SW480 (cell line): ENCODE data around the gene CAPN12.
"Not testable (repeated sequence)": the region's sequence is repeated elsewhere in the genome, so short reads cannot be mapped to it uniquely, and the experiment has no call there.

Experiments used
- DNase-seq: peaks from one replicate; pipeline ENCODE4 v3.0.0-alpha.2; 2016; ENCODE audit warnings: low spot score

The CAPN12 gene

DNA sequence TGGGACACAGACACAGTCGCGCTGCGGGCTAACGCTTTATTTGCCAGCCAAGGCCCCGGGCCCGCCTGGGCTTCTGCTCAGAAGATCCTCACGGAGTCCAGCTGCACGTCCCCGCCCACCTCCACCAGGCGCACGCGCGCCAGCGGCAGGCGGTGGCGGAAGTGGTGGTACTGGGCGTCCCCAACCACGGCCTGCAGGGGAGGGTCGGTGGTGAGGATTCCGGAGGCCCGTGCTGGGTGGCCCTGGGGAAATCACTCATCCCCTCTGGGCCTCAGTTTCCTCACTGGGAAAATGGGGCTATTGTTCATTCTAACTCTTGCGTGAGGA is 26.6 kb upstream of the CAPN12 start:
- DNase-seq = not testable (repeated sequence)

DNA sequence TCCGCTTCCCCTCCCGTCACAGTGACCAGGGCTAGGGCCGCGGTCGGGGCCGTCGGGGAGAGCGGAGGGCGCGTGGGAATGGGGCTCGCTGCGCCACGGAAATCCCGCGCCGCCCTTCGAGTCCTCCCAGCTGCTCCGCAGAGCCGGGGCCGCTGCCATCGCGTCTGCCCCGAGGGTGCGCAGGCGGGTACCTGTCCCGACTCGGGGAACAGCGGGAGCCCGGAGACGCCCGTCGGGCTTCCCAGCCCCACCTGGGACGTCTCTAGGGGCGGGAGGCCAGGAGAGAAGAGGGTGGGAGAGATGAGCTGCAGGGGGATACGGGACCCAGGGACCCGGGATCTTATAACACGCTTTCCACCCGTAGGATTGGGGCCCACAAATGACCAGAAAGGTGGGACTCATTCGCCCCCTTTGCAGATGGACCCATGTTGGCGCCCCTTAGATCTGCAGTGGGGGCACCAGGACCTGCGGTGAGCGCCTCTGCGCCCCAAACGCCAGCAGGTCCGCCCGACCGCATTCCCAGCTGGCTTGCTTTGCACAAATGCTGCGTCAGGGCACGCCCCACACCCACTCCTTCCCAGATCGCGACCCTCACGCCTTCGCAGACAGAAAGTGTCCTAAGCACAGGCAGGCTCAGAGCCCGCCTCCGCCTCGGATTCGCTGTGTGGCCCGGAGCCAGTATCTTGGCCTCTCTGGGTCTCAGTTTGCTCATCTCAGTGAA is 26.1 kb upstream of the CAPN12 start:
- DNase-seq = not testable (repeated sequence)

DNA sequence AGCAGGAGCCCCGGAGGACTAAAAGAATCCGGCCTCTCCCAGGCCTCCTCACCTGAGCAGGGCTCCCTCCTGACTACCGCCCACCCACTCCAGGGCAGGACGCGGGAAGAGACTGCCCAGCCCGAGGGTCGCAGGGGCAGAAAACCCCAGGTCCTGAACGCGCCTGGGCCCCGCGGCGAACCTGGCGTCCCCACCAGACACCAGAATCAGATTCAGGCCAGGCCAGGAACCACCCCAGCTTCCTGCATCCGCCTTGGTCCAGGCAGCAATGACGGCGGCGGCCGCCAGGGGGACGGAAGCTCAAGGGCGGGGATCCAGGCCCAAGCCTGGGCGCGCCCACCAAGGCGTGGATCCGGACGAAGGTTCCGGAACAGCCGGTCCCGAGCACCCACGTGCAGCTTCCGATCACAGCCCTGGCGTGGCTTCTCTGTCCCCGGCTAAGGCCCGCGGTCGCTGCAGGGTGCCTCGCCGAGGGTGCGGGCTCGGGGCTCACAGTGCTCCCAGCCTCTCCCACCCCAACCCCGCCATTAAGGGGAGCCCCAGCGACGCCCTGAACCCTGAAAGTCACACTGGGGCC is 25.4 kb upstream of the CAPN12 start:
- no peak for DNase-seq

DNA sequence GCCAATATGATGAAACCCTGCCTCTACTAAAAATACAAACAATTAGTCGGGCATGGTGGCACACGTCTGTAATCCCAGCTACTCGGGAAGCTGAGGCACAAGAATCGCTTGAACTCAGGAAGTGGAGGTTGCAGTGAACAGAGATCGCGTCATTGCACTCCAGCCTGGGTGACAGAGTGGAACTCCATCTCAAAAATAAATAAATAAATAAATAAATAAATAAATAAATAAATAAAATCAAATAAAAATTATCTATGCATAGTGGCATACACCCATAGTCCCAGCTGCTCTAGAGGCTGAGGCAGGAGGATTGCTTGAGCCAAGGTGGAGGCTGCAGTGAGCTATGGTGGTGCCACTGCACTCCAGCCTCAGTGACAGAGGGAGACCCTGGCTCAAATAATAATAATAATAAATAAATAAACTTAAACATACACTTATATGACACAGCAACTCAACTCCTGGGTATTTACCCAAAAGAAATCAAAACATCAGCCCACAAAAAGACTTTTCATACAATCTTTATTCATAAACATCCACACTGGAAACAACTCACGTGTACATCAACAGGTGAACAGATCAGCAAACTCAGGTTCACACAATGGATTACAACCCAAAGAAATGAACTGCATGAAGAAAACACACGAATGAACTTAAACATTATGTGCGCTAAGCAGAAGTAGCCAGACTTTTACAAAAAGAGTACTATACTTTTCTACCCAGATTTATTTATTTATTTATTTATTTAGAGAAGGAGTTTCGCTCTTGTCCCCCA is 22.2 kb upstream of the CAPN12 start:
- no peak for DNase-seq

DNA sequence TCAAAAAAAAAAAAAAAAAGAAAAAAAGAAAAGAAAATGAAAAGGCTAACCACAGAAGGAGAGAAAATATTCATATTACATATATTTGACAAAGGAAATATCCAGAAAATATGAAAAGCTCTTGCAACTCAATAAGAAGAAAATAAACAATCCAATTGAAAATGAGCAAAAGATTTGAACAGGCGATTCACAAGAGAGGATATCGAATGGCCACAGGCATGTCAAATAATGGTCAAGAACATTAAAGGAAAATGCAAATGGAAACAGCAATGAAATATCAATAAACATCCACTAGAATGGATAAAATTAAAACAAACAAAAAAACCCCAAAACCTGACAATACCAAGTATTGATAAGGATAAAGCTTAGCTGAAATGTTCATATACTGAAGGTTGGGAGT is 20.9 kb upstream of the CAPN12 start:
- no peak for DNase-seq

DNA sequence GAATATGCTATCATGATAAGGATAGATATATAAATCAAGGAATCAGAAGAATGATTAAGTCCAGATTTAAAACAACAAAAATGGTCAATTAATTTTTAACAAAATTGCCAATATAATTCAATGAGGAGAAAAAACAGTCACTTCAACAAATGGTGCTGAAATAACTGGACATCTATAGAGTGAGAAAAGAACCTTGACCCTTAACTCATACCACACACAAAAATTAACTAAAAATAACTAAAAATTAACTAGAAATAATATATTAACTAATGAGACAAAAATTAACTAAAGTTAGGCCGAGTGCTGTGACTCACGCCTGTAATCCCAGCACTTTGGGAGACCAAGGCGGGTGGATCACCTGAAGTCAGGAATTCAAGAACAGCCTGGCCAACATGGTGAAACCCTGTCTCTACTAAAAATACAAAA is 19.5 kb upstream of the CAPN12 start:
- DNase-seq = no peak

DNA sequence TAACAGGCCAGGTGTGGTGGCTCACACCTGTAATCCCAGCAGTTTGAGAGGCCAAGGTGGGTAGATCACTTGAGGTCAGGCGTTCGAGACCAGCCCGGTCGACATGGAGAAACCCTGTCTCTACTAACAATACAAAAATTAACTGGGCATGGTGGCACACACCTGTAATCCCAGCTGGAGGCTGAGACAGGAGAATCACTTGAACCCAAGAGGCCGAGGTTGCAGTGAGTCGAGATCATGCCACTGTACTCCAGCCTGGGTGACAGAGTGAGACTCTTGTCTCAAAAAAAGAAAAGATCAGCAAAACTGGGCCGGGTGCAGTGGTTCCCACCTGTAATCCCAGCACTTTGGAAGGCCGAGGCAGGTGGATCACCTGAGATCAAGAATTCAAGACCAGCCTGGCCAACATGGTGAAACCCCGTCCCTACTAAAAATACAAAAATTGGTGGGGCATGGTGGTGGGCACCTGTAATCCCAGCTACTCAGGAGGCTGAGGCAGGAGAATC is 17.7 kb upstream of the CAPN12 start:
- DNase-seq = not testable (repeated sequence)

DNA sequence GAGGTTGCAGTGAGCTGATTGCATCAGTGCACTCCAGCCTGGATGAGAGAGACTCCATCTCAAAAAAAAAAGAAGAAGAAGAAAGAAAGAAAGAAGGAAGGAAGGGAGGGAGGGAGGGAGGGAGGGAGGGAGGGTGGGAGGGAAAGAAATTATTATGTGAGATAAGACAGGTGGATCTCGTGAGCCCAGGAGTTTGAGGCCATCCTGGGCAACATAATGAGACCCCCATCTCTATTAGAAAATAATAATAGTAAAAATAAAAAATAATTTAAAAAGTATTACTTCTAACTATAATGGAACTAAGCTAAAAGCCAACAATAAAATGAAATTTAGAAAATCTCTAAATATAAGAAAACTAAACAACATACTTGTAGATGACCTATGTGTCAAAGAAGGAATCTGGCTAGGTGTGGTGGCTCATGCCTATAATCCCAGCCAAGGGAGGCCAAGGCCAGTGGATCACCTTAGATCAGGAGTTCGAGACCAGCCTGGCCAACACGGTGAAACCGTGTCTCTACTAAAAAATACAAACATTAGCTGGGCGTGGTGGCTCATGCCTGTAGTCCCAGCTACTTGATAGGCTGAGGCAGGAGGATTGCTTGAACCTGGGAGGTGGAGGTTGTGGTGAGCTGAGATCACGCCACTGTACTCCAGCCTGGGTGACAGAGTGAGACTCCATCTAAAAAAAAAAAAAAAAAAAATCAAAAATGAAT is 16.7 kb upstream of the CAPN12 start:
- not testable (repeated sequence) for DNase-seq

DNA sequence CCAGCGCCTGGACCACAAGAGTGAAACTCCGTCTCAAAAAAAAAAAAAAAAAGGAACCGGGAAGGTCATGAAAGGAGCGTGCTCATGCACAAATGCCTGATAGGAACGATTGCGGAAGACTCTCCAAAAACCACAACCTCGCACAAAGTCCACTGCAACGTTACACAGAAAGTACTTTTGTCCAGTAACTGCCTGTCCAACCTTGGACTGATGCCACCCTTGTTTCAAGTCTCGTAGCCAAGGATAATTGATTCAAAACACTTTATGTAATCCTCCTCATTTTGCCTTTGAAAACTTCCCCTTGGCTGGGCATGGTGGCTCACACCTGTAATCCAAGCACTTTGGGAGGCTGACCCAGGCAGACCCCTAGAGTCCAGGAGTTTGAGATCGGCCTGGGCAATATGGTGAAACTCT is 15.3 kb upstream of the CAPN12 start:
- DNase-seq = no peak

DNA sequence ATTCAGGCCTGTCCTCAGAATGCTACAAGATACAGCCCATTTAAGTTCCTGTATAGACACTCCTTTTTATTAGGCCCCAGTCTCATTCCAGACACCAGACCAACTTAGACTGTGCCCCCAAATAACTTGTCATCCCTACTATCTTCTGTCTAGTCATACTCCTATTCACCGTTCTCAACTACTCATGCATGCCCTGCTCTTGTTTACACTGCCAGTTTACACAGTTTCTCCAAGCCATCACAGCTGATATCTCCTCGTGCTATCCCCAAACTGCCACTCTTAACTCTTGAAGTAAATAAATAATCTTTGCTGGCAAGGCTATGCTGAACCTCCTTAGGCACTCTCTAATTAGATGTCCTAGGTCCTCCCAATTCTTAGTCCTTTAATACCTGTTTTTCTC is 9.9 kb upstream of the CAPN12 start:
- DNase-seq = not testable (repeated sequence)

DNA sequence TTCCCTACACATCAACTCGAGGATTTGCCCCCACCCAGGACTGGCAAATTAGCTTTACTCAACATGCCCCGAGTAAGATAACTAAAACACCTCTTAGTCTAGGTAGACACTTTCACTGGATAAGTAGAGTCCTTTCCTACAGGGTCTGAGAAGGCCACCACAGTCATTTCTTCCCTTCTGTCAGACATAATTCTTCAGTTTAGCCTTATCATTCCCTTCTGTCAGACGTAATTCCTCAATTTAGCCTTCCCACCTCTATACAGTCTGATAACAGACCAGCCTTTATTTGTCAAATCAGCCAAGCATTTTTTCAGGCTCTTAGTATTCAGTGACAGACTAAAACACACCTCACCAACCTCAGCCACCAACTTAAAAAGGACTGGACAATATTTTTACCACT is 9.5 kb upstream of the CAPN12 start:
- not testable (repeated sequence) for DNase-seq

DNA sequence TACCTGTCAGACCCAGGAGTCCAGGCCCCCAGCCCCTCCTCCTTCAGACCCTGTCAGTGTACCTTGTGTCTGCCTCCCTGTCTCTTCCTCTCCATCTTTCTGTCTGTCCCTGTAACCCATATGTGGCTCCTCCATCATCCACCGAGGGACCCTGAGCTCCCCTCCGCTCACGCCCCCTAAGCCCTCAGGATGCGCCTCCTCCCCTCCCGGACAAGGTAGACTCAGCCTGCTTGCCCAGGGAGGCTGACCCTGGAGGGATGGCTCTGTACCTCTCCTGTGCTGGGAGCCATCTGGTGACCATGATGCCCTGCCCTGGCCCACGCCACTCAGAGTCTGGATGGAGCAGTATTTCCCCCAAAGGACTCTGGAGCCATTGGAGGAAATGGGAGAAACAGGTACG is 1.0 kb upstream of the CAPN12 start:
- DNase-seq = no peak

DNA sequence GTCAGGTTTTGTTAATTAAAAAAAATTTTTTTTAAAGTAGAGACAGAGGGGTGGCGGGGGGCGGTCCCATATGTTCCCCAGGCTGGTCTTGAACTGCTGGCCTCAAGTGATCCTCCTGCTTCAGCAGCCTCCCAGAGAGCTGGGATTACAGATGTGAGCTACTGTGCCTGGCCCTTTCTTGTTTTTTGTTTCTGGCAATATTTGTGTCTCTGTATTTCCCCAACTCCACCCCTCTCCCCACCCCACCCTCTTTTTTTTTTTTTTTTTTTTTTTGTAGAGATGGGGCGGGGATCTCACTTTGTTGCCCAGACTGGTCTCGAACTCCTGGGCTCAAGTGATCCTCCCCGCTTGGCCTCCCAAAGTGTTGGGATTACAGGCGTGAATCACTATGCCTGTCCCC is 600 bp upstream of the CAPN12 start:
- no peak for DNase-seq

DNA sequence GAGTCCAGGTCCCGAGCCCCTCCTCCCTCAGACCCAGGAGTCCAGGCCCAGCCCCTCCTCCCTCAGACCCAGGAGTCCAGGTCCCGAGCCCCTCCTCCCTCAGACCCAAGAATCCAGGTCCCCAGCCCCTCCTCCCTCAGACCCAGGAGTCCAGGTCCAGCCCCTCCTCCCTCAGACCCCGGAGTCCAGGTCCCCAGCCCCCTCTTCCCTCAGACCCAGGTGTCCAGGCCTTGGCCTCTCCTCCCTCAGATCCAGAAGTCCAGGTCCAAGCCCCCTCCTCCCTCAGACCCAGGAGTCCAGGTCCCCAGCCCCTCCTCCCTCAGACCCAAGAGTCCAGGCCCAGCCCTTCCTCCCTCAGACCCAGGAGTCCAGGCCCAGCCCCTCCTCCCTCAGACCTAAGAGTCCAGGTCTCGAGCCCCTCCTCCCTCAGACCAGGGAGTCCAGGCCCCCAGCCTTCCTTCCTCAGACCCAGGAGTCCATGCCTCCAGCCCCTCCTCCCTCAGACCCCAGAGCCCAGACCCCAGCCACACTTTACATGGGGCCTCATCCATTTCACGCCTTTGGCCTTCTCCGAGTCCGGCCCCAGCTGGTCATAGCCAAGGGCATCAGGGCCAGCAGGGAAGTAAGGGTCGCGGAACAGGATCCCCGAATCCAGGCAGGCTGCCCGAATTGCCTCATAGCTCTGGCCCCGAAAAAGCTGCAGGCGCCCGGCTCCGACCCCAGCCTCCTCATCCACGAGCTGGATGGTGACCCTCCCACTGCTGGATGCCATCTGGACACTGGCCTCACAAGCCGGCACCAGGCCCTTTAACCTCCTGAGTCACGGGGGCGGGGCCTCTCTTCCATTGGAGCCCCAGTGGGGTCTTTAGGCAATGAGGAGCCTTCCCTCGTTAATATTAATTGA is 628 bp downstream of the CAPN12 start:
- DNase-seq = no peak

DNA sequence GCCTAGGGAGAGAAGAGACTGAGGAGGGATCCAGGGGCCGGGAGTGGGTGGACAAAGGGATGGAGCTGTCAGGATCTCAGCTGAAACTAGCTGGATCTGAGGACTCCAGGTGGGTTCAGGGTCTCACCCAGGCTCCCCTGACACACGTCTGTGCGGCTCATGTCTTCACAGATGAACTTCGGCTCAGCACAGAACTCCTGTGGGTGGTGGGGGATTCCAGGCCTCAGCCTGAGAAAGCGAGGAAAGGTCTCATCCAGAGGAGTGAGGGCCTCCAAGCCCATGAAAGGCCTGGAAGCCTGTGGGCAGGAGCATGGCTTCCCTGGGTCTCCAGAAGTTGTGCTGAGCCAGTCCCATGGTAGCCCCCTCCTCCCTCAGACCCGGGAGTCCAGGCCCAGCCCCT is 1.4 kb downstream of the CAPN12 start:
- no peak for DNase-seq

DNA sequence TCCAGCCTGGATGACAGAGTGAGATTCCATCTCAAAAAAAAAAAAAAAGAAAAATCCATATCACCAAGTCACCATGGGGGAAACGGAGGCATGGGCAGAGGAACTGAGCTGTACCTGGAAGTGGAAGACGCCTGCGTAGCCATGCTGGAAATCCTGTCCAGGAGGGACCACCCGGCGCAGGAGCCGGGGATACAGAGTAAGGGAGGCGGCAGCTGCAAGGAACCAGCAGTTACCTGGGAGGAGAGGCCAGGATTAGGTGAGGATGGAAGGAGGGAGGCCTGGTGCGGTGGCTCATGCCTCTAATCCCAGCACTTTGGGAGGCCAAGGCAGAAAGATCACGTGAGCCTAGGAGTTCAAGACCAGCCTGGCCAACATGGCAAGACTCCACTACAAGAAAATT is 2.0 kb downstream of the CAPN12 start:
- no peak for DNase-seq

DNA sequence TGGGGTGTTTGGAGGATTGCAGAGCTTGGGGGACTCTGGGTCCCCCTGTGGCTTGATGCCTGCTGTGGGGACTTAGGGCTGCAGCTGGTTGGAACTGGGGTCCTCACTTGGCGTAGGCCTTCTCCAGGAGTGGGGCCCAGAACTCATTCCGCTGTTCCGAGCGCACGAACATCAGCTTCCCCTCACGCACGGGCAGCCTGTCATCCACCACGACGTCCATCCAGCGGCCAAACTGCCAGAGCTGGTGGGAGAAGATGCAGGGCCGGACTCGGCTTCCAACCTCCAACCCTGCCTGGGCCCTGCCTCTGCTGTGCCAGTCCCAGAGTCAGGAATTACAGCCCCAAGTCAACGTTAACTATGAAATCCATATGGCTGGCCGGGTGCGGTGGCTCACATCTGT is 2.6 kb downstream of the CAPN12 start:
- no peak for DNase-seq

DNA sequence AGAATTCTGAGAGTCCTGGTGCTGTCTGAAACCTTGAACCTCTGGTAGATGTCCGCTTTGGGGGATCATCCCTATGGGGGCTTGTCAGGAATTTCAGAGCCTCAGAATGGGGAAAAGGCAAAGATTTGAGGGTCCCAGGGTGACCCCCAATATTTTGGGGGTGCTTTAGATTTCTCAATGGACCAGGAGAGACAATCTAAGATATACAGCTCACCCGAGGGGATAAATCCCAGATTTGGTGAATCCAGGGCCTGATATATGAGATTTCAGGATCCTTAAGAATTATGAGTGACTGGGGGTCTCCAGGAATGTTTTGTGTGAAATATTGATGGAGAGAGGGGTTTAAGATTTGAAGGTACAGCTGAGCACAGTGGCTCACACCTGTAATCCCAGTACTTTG is 3.3 kb downstream of the CAPN12 start:
- DNase-seq = no peak

DNA sequence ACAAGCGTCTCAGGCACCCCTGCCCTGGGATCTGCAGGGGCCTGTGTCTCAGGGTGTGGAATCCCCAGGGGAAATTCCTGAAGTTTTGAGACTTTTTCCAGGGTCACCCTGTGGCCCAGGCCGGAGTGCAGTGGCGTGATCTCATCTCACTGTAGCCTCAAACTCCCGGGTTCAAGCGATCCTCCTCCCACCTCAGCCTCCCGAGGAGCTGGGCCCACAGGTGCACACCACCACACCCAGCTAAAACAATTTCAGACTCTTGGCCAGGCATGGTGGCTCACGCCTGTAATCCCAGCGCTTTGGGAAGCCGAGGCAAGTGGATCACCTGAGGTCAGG is 4.0 kb downstream of the CAPN12 start:
- no peak for DNase-seq

DNA sequence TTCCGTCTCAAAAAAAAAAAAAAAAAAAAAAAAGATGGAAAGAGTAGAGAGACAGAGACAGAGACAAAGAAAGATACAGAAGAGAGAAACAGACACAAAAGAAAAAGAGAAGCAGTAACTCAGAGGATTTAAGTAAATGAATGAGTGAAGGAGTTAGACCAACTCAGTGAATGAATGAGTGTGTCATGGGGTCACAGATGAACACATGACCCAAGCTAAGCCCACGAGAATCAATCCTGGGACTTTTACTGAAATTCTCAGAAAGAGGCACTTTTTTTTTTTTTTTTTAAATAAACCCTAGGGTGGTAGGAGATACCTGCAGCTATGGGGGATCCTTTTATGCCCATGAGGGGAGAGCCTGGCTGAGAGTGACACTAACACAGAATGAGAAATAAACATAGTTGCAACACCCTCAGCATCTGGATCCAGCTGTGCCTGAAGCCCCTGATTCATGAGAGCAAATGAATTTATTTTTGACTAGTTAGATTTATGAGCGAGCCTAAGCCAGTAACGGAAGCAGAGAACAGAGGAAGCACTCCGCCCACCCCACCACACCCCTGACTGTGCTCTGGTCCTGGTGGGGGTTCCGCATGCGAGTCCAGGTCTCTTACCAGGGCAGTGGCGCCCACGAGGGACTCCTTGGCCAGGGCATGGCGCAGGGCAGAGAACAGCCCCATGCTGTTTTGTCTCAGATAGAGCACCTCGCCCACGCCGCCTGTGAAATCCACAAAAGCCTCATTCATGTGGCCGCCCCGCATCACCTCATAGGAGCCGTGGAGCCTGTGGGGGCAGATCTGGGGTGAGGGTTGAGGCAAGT is 4.6 kb downstream of the CAPN12 start:
- DNase-seq = no peak
